T-helper 1 cell (primary cell): ENCODE results near the gene RPL18A.
"Not testable (repeated sequence)": the region's sequence is repeated elsewhere in the genome, so short reads cannot be mapped to it uniquely, and the experiment has no call there.

Source experiments
- DNase-seq, 5 donors: peaks; one replicate each; pipeline ENCODE4 v3.0.0-alpha.2; 2012 to 2020

The RPL18A gene

GRCh38 chr19:17866964-17867486, 7.3 kb downstream of the RPL18A start:
- no peak for DNase-seq

GRCh38 chr19:17868669-17869068, 9.0 kb downstream of the RPL18A start:
- no peak for DNase-seq

GRCh38 chr19:17869114-17869608, 9.5 kb downstream of the RPL18A start:
- DNase-seq: no peak

GRCh38 chr19:17871032-17871877, 11.5 kb downstream of the RPL18A start:
- DNase-seq: no peak

GRCh38 chr19:17871878-17872250, 12.2 kb downstream of the RPL18A start, which contains the start of gene SLC5A5:
TSS of gene SLC5A5 (plus strand) at chr19:17871945. CDS start at chr19:17872320, 375 bp downstream.
- DNase-seq: peak in 1 of 5 donors; percentile 43

GRCh38 chr19:17872251-17873001, 12.7 kb downstream of the RPL18A start:
- DNase-seq: peak in 2 of 5 donors; percentile 21 to 82

GRCh38 chr19:17873786-17874757, 14.4 kb downstream of the RPL18A start:
- peak; percentile 54 to 77 (median 60) for DNase-seq

- no peak for DNase-seq
These were observed 15.0 kb downstream of the RPL18A start for GRCh38 chr19:17874758-17875135.

GRCh38 chr19:17877696-17878095, 18.0 kb downstream of the RPL18A start:
- no peak for DNase-seq

- no peak for DNase-seq
These were observed 19.8 kb downstream of the RPL18A start for GRCh38 chr19:17879466-17879865.

- no peak for DNase-seq
These were observed 22.0 kb downstream of the RPL18A start for GRCh38 chr19:17881701-17882100.

- no peak for DNase-seq
These were observed 24.1 kb downstream of the RPL18A start for GRCh38 chr19:17883627-17884410.

GRCh38 chr19:17886515-17886914, 26.8 kb downstream of the RPL18A start:
- no peak for DNase-seq

- not testable (repeated sequence) for DNase-seq
These were observed 27.5 kb downstream of the RPL18A start for GRCh38 chr19:17887221-17887620.

GRCh38 chr19:17888260-17888659, 28.6 kb downstream of the RPL18A start:
- no peak for DNase-seq

- no peak for DNase-seq
These were observed 30.0 kb downstream of the RPL18A start for GRCh38 chr19:17889609-17890214.

GRCh38 chr19:17893766-17894165, 34.1 kb downstream of the RPL18A start:
- DNase-seq: no peak

GRCh38 chr19:17902701-17903100, 43.0 kb downstream of the RPL18A start:
- no peak for DNase-seq

GRCh38 chr19:17908244-17908643, 48.5 kb downstream of the RPL18A start:
- DNase-seq: no peak

GRCh38 chr19:17909003-17909732, 49.5 kb downstream of the RPL18A start:
- no peak for DNase-seq
